SIG-M5 (cell line): Measurements from ENCODE around the gene MED4.

Source experiments
- DNase-seq: peaks from one replicate; lab custom pipeline; 2025; lab: John Stamatoyannopoulos, UW

MED4 gene

GRCh38 chr13:48037346-48038173 lies 57.3 kb downstream of the MED4 start, which contains the start of gene NUDT15:
TSS of gene NUDT15 (plus strand) at chr13:48037726. CDS start at chr13:48037747, 21 bp downstream.
- peak; percentile 75 for DNase-seq

DNA sequence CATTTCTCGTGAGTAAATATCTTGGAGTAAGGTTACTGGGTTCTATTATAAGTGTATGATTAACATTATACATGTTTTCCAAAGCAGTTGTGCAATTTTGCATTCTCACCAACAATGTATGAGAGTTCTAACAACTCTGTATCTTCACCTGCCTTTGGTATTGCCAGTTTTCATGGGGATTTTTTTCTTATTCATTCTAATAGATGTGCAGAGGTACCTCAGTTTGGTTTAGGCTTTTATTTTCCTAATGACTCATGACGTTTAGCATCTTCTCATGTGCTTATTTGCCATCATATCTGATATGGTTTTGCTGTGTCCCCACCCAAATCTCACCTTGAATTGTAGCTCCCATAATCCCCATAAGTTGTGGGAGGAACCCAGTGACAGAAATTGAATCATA lies 65.0 kb downstream of the MED4 start:
- no peak for DNase-seq

- DNase-seq: no peak
Measured at GRCh38 chr13:48028066-48028465, 66.8 kb downstream of the MED4 start.
